Posterior cingulate gyrus (tissue), 11 donors: Measurements from ENCODE around the gene MAFG.
A peak's percentile ranks its signal among the peaks of the same experiment; 100 is the strongest.

Source experiments
- DNase-seq, 10 donors: peaks; one replicate each; pipeline versions ENCODE4 v3.0.0 to v3.0.0-alpha.2; 2020 to 2021; ENCODE audit warnings: mixed read lengths in 3 of 10
- intact Hi-C: fragments of 100-400 bp; cut with DNase I; formaldehyde crosslinking; loops from one replicate; pipeline ENCODE4 v1.15.1; 2023

Gene MAFG

GRCh38 chr17:81901167-81902022 lies 26.1 kb downstream of the MAFG start:
- peak in 2 of 10 donors; percentile 47 to 63 for DNase-seq
- intact Hi-C loops: no loop called here

GRCh38 chr17:81900181-81900820 lies 27.2 kb downstream of the MAFG start:
- DNase-seq: no peak
- intact Hi-C loops: no loop called here

- intact Hi-C loops: no loop called here
- DNase-seq: no peak
Measured at GRCh38 chr17:81899514-81900166, 27.9 kb downstream of the MAFG start.

GRCh38 chr17:81898885-81899284 lies 28.6 kb downstream of the MAFG start:
- no peak for DNase-seq
- intact Hi-C loops: no loop called here

GRCh38 chr17:81898029-81898866 lies 29.3 kb downstream of the MAFG start:
- peak in 3 of 10 donors; percentile 63 to 90 (median 85) for DNase-seq
- intact Hi-C loops: no loop called here

- DNase-seq: no peak
- intact Hi-C loops: no loop called here
Measured at GRCh38 chr17:81895400-81895799, 32.1 kb downstream of the MAFG start.

GRCh38 chr17:81891303-81891552 lies 36.3 kb downstream of the MAFG start:
- no peak for DNase-seq
- intact Hi-C loops: no loop called here

GRCh38 chr17:81890447-81891302 lies 36.9 kb downstream of the MAFG start:
- DNase-seq: peak in 1 of 10 donors; percentile 80
- intact Hi-C loops: no loop called here

- intact Hi-C loops: no loop called here
- DNase-seq: no peak
Measured at GRCh38 chr17:81889602-81890001, 37.9 kb downstream of the MAFG start.

- intact Hi-C loops: no loop called here
- no peak for DNase-seq
Measured at GRCh38 chr17:81888988-81889595, 38.4 kb downstream of the MAFG start.

GRCh38 chr17:81888105-81888987 lies 39.2 kb downstream of the MAFG start:
- DNase-seq: no peak
- intact Hi-C loops: no loop called here

GRCh38 chr17:81885869-81886548 lies 41.5 kb downstream of the MAFG start:
- intact Hi-C loops: no loop called here
- peak in 1 of 10 donors; percentile 82 for DNase-seq

GRCh38 chr17:81885454-81885853 lies 42.1 kb downstream of the MAFG start:
- no peak for DNase-seq
- intact Hi-C loops: no loop called here

GRCh38 chr17:81884968-81885367 lies 42.6 kb downstream of the MAFG start:
- intact Hi-C loops: no loop called here
- no peak for DNase-seq

GRCh38 chr17:81884520-81884919 lies 43.0 kb downstream of the MAFG start:
- intact Hi-C loops: no loop called here
- DNase-seq: no peak

- intact Hi-C loops: no loop called here
- DNase-seq: no peak
Measured at GRCh38 chr17:81879121-81879520, 48.4 kb downstream of the MAFG start.

- intact Hi-C loops: no loop called here
- DNase-seq: no peak
Measured at GRCh38 chr17:81878294-81878693, 49.2 kb downstream of the MAFG start.

- intact Hi-C loops: no loop called here
- DNase-seq: no peak
Measured at GRCh38 chr17:81877569-81877968, 50.0 kb downstream of the MAFG start.
